GM19463 (cell line): ENCODE results near the gene BARHL1.

Experiments
- ATAC-seq: cut with Tn5 transposase; IDR thresholded peaks from one replicate; pipeline ENCODE4 v1.9.1; 2021; ENCODE audit warnings: mild to moderate bottlenecking, moderate library complexity; ENCODE audit not compliant: unreplicated experiment

Gene BARHL1

DNA sequence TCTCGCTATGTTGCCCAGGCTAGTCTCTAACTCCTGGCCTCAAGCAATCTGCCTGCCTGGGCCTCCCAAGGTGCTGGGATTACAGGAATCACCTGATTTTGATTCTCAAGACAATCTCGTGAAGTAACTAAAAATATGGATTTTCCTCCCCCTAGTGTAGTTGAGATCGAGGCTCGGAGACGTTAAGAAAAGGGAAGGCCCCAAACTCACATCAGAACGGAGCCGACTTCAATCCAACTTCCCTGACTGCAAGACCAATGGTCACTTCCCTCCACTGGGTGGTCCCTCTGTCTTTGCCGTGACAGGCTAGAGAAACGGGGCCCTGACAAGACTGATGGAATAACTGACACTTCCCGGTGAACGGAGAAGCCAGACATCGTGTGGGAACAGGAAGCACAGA is 28.3 kb downstream of the BARHL1 start:
- no peak for ATAC-seq

DNA sequence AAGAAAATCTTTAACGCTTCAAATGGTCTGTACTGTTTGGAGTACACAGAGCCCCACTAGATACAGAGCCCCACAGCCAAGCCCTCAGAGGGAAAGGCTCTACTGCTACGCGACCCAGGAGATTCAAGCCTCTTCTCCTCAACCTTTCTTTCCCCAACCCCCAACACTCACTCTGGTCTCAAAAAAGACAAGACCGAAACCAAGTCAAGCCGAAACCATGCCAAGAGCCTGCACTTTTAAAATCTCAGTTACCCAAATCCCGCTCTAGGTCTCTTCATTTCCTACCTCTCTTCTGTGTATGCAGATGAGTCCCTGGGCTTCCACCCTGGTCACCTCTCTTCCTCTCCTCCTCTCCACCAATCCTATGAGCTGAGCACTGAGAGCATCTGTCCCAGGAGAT is 31.9 kb downstream of the BARHL1 start:
- ATAC-seq, result no peak

DNA sequence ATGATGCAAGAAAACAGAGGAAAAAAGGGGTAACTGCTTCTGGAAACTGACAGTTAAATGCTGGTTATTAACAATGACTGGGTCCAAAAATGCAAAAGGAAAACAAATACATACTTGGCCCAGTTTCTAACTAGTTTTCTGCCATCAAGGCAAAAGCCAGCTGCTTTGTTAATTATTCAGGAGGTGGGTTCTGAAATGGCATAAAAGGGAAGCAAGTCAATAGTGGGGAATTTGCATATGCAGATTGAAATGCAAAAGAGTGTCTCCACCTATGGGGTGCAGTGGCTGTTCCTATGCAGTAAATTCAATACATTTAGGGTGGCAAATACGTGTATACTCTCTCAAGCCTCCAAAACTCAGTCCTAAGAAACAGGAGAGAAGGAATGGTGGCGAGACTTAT is 33.4 kb downstream of the BARHL1 start:
- ATAC-seq, result no peak

DNA sequence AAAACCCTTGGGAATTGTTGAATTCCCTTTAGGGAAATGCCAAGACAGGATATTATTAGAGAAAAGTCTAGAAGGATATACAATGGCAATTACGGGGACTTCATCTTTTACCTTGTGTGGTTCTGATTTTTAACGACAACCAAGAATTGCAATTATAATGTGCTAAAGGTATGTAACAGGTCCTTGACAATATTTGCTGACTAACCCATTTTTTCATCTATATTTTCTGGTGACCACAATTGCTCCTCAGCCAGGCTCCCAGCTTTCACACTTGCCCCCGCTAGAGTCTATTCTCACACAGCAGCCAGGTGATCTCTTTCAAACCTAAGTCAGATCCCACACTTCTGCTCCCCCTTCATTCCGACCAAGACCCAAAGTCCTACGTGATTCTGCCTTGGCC is 34.3 kb downstream of the BARHL1 start:
- ATAC-seq, result no peak

DNA sequence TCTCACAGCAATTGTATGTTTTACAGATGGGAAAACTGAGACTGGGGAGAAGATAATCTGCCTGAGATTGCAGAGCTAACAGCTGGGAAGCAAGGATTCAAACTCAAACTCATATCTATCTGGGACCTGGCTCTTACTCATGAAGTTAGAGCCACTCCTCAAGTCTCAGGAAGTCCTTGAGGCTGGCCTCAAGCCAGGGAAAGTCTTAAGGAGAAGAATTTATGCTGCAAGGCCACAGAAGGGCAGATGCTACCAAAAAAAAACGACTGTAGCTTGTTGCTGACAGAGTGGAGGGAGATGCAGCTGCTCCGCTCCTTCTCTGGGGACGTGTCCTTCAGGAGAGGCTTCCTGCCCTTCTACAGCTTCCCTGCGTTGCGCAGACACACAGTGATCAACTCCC is 39.8 kb downstream of the BARHL1 start:
- ATAC-seq, result no peak

DNA sequence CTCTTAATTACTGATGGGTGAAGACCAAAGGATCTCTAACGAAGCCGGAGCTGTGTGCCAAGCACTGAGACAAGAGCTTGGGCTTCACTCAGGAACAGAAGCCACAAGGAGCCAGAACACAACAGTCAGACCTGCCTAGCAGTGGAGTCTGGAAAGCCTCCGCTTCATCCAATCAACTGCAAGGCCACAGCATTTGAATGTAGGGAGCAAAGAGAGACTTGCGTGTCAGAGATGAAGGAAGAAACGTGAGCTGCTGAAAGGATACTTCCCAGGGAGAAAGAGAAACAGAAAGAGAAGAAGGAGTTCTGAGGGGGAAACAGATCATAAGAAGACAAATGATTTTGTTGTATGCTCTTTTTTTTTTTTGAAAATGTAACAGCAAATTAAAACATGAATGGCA is 43.9 kb downstream of the BARHL1 start:
- no peak for ATAC-seq

DNA sequence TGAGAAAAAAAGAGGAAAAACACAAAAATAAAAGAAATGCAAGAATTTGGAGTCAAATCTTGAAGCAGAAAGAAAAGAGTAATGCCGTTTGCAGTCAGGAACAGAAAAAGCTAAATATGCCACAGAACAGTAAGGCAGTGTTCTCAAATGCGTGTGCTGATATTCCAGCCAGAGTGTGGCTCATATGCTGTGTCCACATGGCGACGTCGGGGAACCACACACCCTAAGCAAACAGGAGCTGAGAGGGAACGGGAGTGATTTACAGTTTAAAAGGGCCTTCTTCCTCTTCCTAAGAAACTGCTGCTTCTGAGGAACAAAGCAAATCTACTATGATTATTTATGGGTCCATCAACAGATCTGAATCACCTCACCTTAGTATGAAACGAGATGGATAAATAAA is 44.7 kb downstream of the BARHL1 start:
- no peak for ATAC-seq

DNA sequence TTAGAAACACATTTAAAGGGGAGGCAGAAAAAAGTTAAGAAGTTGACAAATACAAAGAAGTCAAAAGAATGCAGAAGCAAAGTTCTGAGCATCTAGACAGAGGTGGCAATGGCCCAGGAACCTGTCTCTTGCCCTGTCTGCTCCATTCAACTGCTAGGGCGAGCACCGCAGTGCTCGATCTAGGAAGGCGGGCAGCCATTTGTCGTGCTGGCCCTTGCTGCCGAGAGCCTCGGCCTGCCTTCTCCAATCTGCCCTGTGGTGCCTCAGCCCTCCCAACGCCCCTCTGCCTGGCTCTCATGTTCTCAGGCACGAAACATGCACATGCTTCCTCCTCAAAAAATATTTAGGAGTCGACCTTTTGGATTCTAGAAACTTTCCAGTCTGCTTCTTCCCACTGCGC is 45.2 kb downstream of the BARHL1 start:
- no peak for ATAC-seq

DNA sequence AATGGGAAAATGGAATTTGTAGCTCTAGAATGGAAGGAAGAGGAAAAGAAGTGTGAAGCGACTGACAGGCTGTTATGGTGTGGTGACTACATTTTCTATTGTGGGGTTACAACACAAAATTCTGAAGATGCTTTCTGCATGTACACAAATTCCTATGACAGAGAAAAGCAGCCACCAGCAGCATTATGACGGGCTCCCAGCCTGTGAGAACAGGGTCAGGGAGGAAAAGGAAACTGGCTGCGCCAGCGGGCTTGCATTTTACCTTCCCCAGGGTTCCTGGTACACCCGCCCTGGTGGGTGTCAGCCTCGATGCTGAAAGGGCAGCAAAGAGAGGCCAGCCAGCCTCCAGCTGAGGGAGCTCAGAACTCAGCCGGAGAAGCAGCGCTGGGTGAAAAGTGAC is 46.3 kb downstream of the BARHL1 start:
- ATAC-seq, result no peak

DNA sequence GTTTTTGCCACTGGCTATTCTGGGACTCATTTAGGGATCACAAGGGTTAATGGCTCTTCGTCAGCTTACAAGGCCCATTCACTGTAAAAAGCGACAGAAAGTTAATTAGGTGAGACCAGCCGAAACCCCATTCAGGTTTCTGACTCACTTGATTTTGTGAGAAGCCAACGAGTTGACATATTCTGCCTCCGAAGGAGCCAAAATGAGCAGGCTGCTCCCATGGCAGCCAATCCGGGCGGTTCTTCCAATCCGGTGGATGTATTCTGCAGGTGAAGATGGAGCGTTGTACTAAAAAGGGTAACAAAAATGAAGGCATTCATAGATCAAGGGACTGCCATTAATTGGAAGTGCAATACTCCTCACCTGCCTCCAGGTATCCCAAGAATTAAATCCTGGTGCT is 47.7 kb downstream of the BARHL1 start:
- no peak for ATAC-seq

DNA sequence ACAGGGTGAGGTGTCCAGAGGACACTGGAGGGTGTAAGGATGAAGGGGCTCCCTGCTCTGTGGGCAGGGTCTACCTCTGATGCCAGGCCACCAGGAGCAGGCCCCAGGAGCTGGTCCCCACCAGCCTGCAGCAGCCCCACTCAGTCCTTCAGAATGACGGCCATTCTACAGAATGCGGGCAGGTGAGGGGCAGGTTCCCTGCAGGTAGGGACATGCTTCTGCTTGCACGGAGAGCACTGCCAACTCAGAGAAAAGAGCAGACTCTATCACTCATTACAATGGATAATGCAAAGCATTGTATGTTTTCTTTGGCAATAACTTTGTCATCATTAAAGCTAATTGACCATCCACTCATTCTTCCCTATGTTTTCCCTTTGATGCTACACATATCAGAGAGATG is 48.4 kb downstream of the BARHL1 start:
- ATAC-seq, result no peak

DNA sequence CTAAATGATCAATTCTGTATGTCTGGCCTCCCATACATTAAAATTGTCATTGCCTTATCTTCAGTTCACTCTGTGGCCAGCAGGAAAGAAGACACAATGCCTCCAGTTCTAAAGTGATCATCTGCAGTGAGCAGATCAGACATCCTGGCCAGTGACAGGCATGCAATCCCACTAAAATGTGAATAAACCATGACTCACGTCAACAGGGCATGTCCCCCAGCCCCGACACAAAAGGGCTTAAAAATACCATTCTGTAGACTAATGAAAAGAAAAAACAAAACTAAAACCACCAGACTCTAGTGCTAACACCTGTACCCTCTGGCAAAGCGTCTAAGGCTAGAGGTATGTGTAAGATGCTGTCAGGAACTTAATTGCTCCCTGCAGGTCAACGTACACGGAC is 48.9 kb downstream of the BARHL1 start:
- ATAC-seq, result no peak

DNA sequence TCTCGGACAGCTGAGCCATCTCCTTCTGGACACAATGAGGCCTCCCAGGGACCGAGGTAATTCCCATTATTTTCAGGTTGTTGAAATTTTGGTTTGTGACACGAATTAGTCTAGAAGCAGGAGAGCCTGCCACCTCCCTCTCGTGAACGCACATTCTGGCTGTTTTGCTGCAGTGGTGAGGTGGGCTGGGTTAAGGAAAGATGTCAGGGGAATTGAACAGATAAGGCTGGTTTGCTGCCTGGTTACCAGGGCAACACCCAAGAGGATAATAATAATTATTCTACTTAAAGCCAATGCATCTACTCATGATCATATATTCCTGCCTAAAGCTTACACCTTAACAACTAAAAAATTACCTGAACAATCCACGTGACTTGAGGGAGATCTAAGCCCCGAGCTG is 49.3 kb downstream of the BARHL1 start:
- no peak for ATAC-seq

DNA sequence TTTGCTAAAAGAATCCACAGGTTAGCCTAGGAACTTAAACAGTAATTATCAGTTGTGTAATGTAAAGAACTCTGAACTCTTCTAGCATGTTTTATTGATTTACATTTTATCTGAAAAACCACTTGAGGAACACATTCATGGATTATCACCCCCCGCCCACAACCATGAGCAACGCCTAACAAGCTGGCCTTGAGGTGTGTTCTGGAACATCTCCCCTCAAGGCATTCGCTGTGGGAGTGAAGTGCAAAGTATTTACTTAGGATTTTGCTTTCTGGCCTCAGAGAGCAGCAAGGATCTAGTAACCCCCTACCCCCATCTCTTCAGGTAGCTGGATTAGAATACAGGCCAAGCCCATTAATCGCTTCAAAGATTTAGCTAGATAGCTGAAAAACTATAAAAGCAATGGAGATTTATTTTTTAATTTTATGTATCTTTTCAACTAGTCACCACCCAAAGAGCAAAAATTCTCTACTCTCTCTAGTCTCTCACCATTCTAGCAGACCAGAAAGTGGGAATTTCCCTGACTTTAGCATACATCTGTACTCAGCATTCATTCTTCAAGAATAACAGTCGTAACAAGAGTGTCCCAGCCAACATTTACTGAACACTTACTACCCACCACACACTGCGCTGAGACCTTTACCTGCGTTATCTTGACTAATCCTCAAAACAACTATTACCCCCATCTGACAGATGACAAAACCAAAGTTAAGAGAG is 50.2 kb downstream of the BARHL1 start:
- ATAC-seq, result no peak

DNA sequence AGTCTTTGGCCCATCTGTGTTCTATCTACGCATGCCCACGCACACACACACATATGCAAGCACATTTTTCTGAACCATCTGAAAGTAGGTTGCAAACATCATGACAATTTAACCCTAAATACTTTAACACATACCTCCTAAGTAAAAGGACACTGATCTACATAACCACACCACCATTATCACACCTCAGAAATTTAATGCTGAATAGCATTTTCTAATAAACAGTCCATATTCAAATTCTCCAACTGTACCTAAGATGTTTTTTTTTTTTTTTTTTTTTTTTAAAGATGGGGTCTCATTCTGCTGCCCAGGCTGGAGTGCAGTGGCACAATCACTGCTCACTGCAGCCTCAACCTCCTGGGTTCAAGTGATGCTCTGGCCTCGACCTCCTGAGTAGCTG is 51.9 kb downstream of the BARHL1 start:
- ATAC-seq, result no peak

DNA sequence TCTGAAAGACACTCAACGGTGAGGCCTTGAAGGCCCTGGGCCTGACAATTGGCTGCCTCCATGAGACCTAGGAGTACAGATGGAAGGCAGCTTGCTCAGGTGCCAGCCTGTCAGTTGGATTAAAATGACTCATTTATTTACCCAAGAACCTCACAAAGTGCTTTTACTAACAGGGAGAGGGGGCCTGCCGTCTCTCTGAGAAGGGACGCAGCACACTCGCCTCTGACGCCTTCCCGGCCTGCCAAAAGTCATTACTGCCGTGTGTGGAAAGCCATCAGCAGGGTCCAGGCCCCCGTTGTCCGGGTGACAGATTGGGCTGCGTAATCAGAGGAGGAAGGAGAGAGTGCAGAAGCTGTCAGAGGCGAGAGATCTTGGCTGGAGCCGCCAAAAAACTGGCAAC is 54.9 kb downstream of the BARHL1 start:
- no peak for ATAC-seq

DNA sequence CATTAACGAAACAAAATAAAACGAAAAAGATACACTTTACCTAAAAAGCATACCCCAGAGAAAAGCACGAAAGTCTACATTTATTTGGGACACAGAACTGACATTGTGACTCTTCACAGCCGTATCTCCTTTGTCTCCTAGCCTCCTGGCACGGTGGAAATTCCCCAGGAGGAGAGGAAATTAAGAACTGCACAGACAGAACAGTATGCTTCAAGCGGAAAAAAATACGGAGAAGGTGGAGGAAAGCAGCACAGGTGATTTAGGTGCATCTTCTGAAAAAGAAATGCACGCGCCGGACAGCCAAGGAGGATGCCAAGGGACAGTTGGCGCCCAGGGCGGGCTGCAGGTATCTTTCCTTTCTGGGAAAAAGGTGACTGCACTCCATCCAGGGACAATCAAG is 55.4 kb downstream of the BARHL1 start:
- no peak for ATAC-seq

DNA sequence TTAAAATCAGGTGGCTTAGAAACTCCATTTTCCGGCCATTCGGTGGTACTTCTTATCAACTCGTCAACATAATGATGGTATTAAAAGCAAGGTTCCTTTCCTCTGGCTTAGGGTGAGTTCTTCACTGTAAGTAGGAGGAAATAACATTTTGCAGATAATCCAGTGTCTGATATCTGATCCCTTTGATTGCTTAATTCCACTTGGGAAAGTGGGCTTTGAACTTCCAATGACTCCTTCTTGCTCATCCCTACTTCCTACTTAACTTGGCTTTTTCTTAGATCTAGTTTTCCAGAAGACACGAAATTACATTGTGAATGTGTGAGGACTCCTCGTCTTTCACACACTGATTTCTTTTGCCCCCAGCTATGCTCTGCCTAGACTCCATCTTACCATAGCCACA is 55.8 kb downstream of the BARHL1 start:
- ATAC-seq, result no peak

DNA sequence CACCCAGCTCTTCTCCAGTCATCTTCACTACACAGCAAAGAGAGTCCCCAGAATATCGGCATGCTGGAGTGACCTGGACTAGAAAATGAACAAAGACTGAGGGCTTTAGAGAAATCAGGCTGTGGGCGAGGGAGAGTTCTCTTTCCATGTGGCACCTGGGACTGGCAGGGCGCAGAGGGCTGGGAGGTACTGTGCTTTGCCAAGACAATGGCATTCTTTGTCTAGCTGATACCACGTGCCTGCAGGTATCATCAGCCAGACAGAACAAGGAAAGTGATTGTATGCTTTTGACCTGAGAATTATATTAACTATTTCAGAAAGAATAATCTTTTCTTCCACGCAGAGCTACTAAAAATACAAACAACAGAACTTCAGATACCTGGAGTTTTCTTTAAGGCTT is 56.9 kb downstream of the BARHL1 start:
- ATAC-seq, result no peak
